Thyroid gland (tissue), 4 donors: ENCODE measurements around the gene CANX.

Source experiments
- CTCF ChIP-seq, 6 experiments: fragments of 200-600 bp in 3 of 6; fragments of 450-650 bp in 3 of 6; sonication (generic) in 3 of 6; IDR thresholded peaks; one replicate each; pipeline ENCODE4 v1.5.1; 2016 to 2019; ENCODE audit warnings: antibody characterized with exemption in 6 of 6, mild to moderate bottlenecking in 2 of 6, inconsistent platforms in 1 of 6, moderate library complexity in 1 of 6
- POLR2A ChIP-seq, 2 donors: fragments of 450-650 bp; IDR thresholded peaks; one replicate each; pipeline ENCODE4 v1.6.1; 2017; ENCODE audit warnings: antibody characterized with exemption in 2 of 2, mild to moderate bottlenecking in 2 of 2, moderate library complexity in 1 of 2

DNA sequence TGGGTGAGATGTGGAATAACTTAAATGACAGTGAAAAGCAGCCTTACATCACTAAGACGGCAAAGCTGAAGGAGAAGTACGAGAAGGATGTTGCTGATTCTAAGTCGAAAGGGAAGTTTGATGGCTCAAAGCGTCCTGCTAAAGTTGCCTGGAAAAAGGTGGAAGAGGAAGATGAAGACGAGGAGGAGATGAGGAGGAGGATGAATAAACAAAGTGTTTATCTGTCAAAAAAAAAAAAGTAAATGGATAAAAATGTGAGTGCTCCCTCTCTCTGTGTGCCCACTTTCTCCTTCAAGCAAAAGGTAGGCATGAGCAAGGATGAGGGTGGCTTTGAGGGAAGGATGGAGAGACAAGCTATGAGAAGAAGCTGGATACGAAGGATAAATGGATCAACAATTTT, 4.2 kb upstream of the CANX start:
- TF ChIP-seq CTCF (IDR thresholded peaks at IDR 0.05): no peak
- no peak for TF ChIP-seq POLR2A (IDR thresholded peaks at IDR 0.05)
